GM12878 (cell line): ENCODE data around the gene ADGRV1. TPM values are rescaled to one million over a fixed set of nuclear protein-coding genes. Genes with fewer than 3 reads are reported as not detected.
"Not testable (repeated sequence)": the region's sequence is repeated elsewhere in the genome, so short reads cannot be mapped to it uniquely, and the experiment has no call there.

Experiments used
- ATAC-seq: fragments of 200-7000 bp; cut with Tn5 transposase; 3 replicates; pipeline ENCODE4 v1.9.1; 2020; ENCODE audit warnings: mild to moderate bottlenecking, moderate library complexity
- BruUV-seq: library from RNA; stranded (reverse); fragments of 400-500 nt; replicated peaks from 2 replicates; lab custom pipeline; 2021; lab: Mats Ljungman, UMichigan
- CTCF ChIA-PET: fragments of 300-600 bp; sonication (Branson Sonifier 250); formaldehyde crosslinking; extraction: SDS; loops from one replicate; lab custom pipeline; 2021; ENCODE audit warnings: inconsistent platforms; lab: Yijun Ruan, JAX
- POLR2A ChIA-PET: fragments of 350-600 bp; formaldehyde crosslinking; extraction: SDS; loops from one replicate; lab custom pipeline; 2021; ENCODE audit warnings: inconsistent platforms; lab: Charles Lee
- RAD21 ChIA-PET: fragments of 300-600 bp; sonication (Branson Sonifier 250); formaldehyde crosslinking; loops from one replicate; lab custom pipeline; 2023; ENCODE audit warnings: antibody characterized with exemption; ENCODE audit not compliant: unreplicated experiment; lab: Charles Lee
- SMC1A ChIA-PET: fragments of 300-600 bp; sonication (Branson Sonifier 250); formaldehyde crosslinking; loops from one replicate; lab custom pipeline; 2023; ENCODE audit not compliant: unreplicated experiment, uncharacterized antibody; lab: Charles Lee
- DNase-seq: peaks from one replicate; pipeline ENCODE4 v3.0.0-alpha.2; 2011; ENCODE audit warnings: low read depth, low spot score
- FAIRE-seq: peaks from 3 replicates; lab custom pipeline; 2011; peaks lifted over from hg19 to GRCh38; lab: Jason Lieb, UNC
- H2AFZ ChIP-seq: 2 replicates; pipeline ENCODE4 v1.6.0; 2011; ENCODE audit warnings: low read depth, low read length, control low read depth; ENCODE audit not compliant: control insufficient read depth
- H3K27ac ChIP-seq: 2 replicates; pipeline ENCODE4 v1.5.1; 2011; ENCODE audit warnings: control low read depth; ENCODE audit not compliant: control insufficient read depth, insufficient read depth
- H3K27me3 ChIP-seq, 2 experiments: replicated peaks in 1 of 2; 2 replicates each; pipeline versions ENCODE4 v1.6.0 to v1.6.1; 2011; ENCODE audit warnings: low read length in 1 of 2; ENCODE audit not compliant: control insufficient read depth in 2 of 2, insufficient read depth in 2 of 2
- H3K36me3 ChIP-seq, 2 experiments: 2 replicates each; pipeline ENCODE4 v1.5.1; 2011; ENCODE audit warnings: low read length in 1 of 2; ENCODE audit not compliant: control insufficient read depth in 2 of 2, insufficient read depth in 2 of 2
- H3K4me1 ChIP-seq: 2 replicates; pipeline ENCODE4 v1.6.1; 2011; ENCODE audit warnings: mild to moderate bottlenecking, low read length, moderate library complexity, mixed read lengths; ENCODE audit not compliant: control insufficient read depth, insufficient read depth
- H3K4me2 ChIP-seq: 2 replicates; pipeline ENCODE4 v1.6.0; 2011; ENCODE audit warnings: control low read depth; ENCODE audit not compliant: control insufficient read depth, insufficient read depth
- H3K4me3 ChIP-seq: fragments of 200-600 bp; sonication (generic); 2 replicates; pipeline ENCODE4 v1.5.1; 2016
- H3K79me2 ChIP-seq: 2 replicates; pipeline ENCODE4 v1.6.0; 2011; ENCODE audit warnings: low read length; ENCODE audit not compliant: control insufficient read depth, insufficient read depth
- H3K9ac ChIP-seq: 2 replicates; pipeline ENCODE4 v1.8.0; 2011; ENCODE audit warnings: low read length, control low read depth, mixed read lengths; ENCODE audit not compliant: control insufficient read depth, insufficient read depth
- H3K9me3 ChIP-seq: replicated peaks from 3 replicates; pipeline ENCODE4 v1.5.1; 2011; ENCODE audit warnings: mild to moderate bottlenecking, low read length; ENCODE audit not compliant: control insufficient read depth, insufficient read depth
- H4K20me1 ChIP-seq: 2 replicates; pipeline ENCODE4 v1.6.0; 2011; ENCODE audit not compliant: control insufficient read depth, insufficient read depth
- CEBPB ChIP-seq, 2 experiments: fragments of 150-350 bp in 1 of 2; IDR thresholded peaks; 2 replicates each; pipeline ENCODE4 v1.6.1; 2012 to 2014; ENCODE audit warnings: low read depth in 2 of 2, low read length in 2 of 2, borderline replicate concordance in 1 of 2, inconsistent platforms in 1 of 2
- FOXK2 ChIP-seq: fragments of 450-650 bp; IDR thresholded peaks from 2 replicates; pipeline ENCODE4 v1.6.1; 2017; ENCODE audit warnings: mild to moderate bottlenecking, moderate library complexity
- KAT2A ChIP-seq: conservative IDR thresholded peaks from 2 replicates; pipeline ENCODE4 v1.6.1; 2011; ENCODE audit warnings: low read depth, low read length; ENCODE audit not compliant: control insufficient read depth
- SKIL ChIP-seq: fragments of 450-650 bp; IDR thresholded peaks from 2 replicates; pipeline ENCODE4 v1.6.1; 2017; ENCODE audit warnings: mild to moderate bottlenecking, low read depth, inconsistent platforms; ENCODE audit not compliant: poor library complexity, severe bottlenecking
- STAT3 ChIP-seq: IDR thresholded peaks from 2 replicates; pipeline ENCODE4 v1.6.1; 2011; ENCODE audit warnings: low read depth, low read length, improper control_type of control experiment
- WGBS: methylation state at CpG from one replicate; pipeline ENCODE4 v1.1.6; 2016; ENCODE audit warnings: low lambda C conversion rate; ENCODE audit not compliant: insufficient replicate concordance, insufficient coverage; ENCODE audit errors: missing lambda C conversion rate; 5-methylcytosine and 5-hydroxymethylcytosine counted together
- in situ Hi-C: fragments of 300-500 bp; cut with MboI; formaldehyde crosslinking; loops from 9 replicates; pipeline ENCODE4 v1.14.3; 2018; ENCODE audit warnings: mixed read lengths
- intact Hi-C: fragments of 100-400 bp; cut with micrococcal nuclease; formaldehyde crosslinking; loops from one replicate; pipeline ENCODE4 v1.14.2; 2022; ENCODE audit not compliant: unreplicated experiment
- polyA plus RNA-seq, 11 experiments: library from polyadenylated mRNA; depleted of rRNA in 4 of 11; unstranded in 6 of 11; stranded (reverse) in 5 of 11; fragments of >200 nt; fragmentation: Nextera tagmentation in 4 of 11; fragmentation: Illumina TruSeq in 1 of 11; extraction: Ambion mirVana in 4 of 11; extraction: Trizol in 1 of 11; gene quantifications; 1 replicate in 1 of 11; 2 replicates in 10 of 11; pipeline versions ENCODE4 v1.2.1 to v1.2.3, GENCODE V29; 2011 to 2016; ENCODE audit warnings: inconsistent platforms in 2 of 11, missing spikeins in 2 of 11, low read depth in 1 of 11
- total RNA-seq, 4 experiments: library from RNA; depleted of rRNA in 3 of 4; stranded (reverse); fragments of >200 nt in 3 of 4; fragmentation: Illumina TruSeq in 1 of 4; extraction: Trizol in 1 of 4; gene quantifications; 2 replicates each; pipeline versions ENCODE4 v1.2.1 to v1.2.3, GENCODE V29; 2013 to 2021

ADGRV1 gene
- total and polyA plus RNA-seq, 10 of the 15 experiments (the other 5 are each of a cell fraction or from before 2014, with no cell fraction given) = 0.04 to 8.1 (median 0.16) TPM; not detected in 1

- Histone ChIP-seq H3K27me3 (no peaks in the 10 kb centered on the region), H3K9me3 (no peaks in the 10 kb centered on the region), H3K4me2 (no peak overlapping the region), H3K27ac (no peak overlapping the region), H3K79me2 (no peaks in the 10 kb centered on the region), H2AFZ (no peak overlapping the region), H4K20me1 (no peaks in the 10 kb centered on the region), H3K36me3 (no peaks in the 10 kb centered on the region), H3K4me3 (no peak overlapping the region), H3K9ac (no peak overlapping the region), H3K4me1 (no peaks in the 10 kb centered on the region)
- WGBS = 49% methylated on average over 8 of the region's 8 CpGs
- no peak for ATAC-seq
- no peak for DNase-seq
- RAD21 ChIA-PET = no interaction called here
- intact Hi-C loops (no loop called here), in situ Hi-C loops (no loop called here)
- TF ChIP-seq SKIL = no peak
- no peak for TF ChIP-seq STAT3
- no peak for TF ChIP-seq KAT2A
- TF ChIP-seq FOXK2 = no peak
- TF ChIP-seq CEBPB (IDR thresholded peaks at IDR 0.05; ENCODE audit: borderline replicate concordance in 1 of 2, low read depth in 2 of 2, low read length in 2 of 2) = peak in 1 of 2 experiments; percentile 51; a peak in 1 of 4 replicates
- SMC1A ChIA-PET = no interaction called here
- CTCF ChIA-PET = no interaction called here
- no peak for FAIRE-seq
- POLR2A ChIA-PET = no interaction called here
- BruUV-seq = no TSS peak
Observed at GRCh38 chr5:90685425-90686022, 126.9 kb downstream of the ADGRV1 start.

- in situ Hi-C loops, H3K9ac ChIP-seq, H3K36me3 ChIP-seq, FAIRE-seq, intact Hi-C loops, RAD21 ChIA-PET, H3K4me1 ChIP-seq, CTCF ChIA-PET, H2AFZ ChIP-seq, H3K27ac ChIP-seq, SMC1A ChIA-PET, BruUV-seq, H3K4me2 ChIP-seq, POLR2A ChIA-PET, ATAC-seq, H3K27me3 ChIP-seq, DNase-seq, H3K9me3 ChIP-seq, H3K79me2 ChIP-seq, H4K20me1 ChIP-seq, H3K4me3 ChIP-seq: not testable (repeated sequence)
- WGBS = 95% methylated on average over 2 of the region's 2 CpGs
Observed at GRCh38 chr5:90686363-90686762, 127.8 kb downstream of the ADGRV1 start.

- CTCF ChIA-PET, H3K36me3 ChIP-seq, H3K4me3 ChIP-seq, SMC1A ChIA-PET, H3K27me3 ChIP-seq, FAIRE-seq, H4K20me1 ChIP-seq, H3K4me2 ChIP-seq, H3K9me3 ChIP-seq, intact Hi-C loops, POLR2A ChIA-PET, H3K4me1 ChIP-seq, BruUV-seq, in situ Hi-C loops, ATAC-seq, H2AFZ ChIP-seq, H3K79me2 ChIP-seq, H3K27ac ChIP-seq, H3K9ac ChIP-seq, RAD21 ChIA-PET, DNase-seq: not testable (repeated sequence)
- WGBS = 20% methylated on average over 2 of the region's 3 CpGs
Observed at GRCh38 chr5:90687458-90687857, 128.9 kb downstream of the ADGRV1 start.
